ENCODE data around the gene PCMTD2.

The PCMTD2 gene

DNA sequence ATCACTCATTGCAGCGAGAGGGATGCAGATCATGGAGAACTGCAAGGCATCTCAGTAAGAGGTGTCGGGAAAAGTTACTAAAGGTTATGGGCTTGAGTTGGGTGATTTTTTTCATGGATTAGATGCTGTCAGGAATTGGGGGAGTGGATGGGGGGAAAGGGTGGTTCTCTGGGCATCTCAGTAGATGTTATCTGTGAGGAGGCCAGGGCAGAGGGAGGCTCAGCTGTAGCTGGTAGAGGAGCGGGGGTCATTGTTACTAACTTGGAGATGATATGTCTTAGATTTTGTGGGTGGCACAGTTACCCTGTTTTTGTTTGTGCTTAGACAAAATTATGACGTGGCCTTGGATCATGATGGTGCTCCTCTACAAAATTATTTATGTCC is 2.6 kb upstream of the PCMTD2 start:
- Histone ChIP-seq H3K36me3 (ENCODE audit: low read length) (no peaks in the 10 kb centered on the region), H2AFZ (ENCODE audit: low read depth, low read length, severe bottlenecking) (no peak overlapping the region), H3K4me2 (ENCODE audit: low read depth, low read length, poor library complexity, severe bottlenecking) (no peak overlapping the region), H3K9ac (ENCODE audit: low read length) (no peak overlapping the region), H3K27ac (ENCODE audit: low read depth, low read length) (no peak overlapping the region), H3K9me3 (ENCODE audit: insufficient read depth, low read length) (no peaks in the 10 kb centered on the region), H3K9me2 (replicated peaks; ENCODE audit: insufficient read depth, low read length) (no peaks in the 10 kb centered on the region), H3K79me2 (ENCODE audit: insufficient read depth, low read length) (peaks cover 8% of the 10 kb centered on the region), H3F3A (ENCODE audit: insufficient read depth) (0 out of 2 replicates have a peak, but pooled peaks cover 5% of the 10 kb centered on the region), H4K20me1 (ENCODE audit: low read depth, low read length) (no peaks in the 10 kb centered on the region), H3K27me3 (ENCODE audit: low read length) (0 out of 2 replicates have a peak, but pooled peaks cover 2% of the 10 kb centered on the region), H3K4me3 (ENCODE audit: insufficient read depth, low read length, poor library complexity, severe bottlenecking) (no peak overlapping the region)
- no peak for TF ChIP-seq EZH2phosphoT487 (conservative IDR thresholded peaks at IDR 0.05; ENCODE audit: low read length)
- TF ChIP-seq, protein P1, sequence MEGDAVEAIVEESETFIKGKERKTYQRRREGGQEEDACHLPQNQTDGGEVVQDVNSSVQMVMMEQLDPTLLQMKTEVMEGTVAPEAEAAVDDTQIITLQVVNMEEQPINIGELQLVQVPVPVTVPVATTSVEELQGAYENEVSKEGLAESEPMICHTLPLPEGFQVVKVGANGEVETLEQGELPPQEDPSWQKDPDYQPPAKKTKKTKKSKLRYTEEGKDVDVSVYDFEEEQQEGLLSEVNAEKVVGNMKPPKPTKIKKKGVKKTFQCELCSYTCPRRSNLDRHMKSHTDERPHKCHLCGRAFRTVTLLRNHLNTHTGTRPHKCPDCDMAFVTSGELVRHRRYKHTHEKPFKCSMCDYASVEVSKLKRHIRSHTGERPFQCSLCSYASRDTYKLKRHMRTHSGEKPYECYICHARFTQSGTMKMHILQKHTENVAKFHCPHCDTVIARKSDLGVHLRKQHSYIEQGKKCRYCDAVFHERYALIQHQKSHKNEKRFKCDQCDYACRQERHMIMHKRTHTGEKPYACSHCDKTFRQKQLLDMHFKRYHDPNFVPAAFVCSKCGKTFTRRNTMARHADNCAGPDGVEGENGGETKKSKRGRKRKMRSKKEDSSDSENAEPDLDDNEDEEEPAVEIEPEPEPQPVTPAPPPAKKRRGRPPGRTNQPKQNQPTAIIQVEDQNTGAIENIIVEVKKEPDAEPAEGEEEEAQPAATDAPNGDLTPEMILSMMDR (IDR thresholded peaks at IDR 0.05; ENCODE audit: insufficient read depth, low read length, poor library complexity, severe bottlenecking), result no peak

DNA sequence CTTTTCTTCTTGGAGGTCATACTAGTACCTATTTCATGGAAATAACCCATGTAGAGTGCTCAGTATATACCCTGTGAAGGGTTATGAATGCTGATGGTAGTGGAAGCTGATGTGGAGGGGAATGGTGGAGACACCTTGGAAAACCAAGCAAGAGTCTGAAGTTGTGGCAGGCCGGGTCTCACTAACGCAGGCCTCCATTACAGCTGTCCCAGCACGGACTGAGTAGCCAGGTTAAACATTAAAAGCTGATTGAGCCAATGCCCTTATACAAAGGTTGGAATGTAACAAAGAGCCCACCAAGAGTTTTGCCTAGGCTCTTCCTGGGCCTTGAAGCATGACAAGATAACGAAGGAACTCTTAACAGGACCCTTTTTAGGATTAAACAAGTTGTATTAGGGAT is 2.1 kb upstream of the PCMTD2 start:
- Histone ChIP-seq H3K9me3 (ENCODE audit: insufficient read depth, low read length) (no peaks in the 10 kb centered on the region), H3K4me2 (ENCODE audit: low read depth, low read length, poor library complexity, severe bottlenecking) (no peak overlapping the region), H3K9me2 (replicated peaks; ENCODE audit: insufficient read depth, low read length) (no peaks in the 10 kb centered on the region), H3K4me3 (ENCODE audit: insufficient read depth, low read length, poor library complexity, severe bottlenecking) (no peak overlapping the region), H3K27me3 (ENCODE audit: low read length) (0 out of 2 replicates have a peak, but pooled peaks cover 2% of the 10 kb centered on the region), H4K20me1 (ENCODE audit: low read depth, low read length) (no peaks in the 10 kb centered on the region), H3K9ac (ENCODE audit: low read length) (no peak overlapping the region), H3F3A (ENCODE audit: insufficient read depth) (0 out of 2 replicates have a peak, but pooled peaks cover 5% of the 10 kb centered on the region), H3K27ac (ENCODE audit: low read depth, low read length) (no peak overlapping the region), H3K36me3 (ENCODE audit: low read length) (no peaks in the 10 kb centered on the region), H3K79me2 (ENCODE audit: insufficient read depth, low read length) (peaks cover 8% of the 10 kb centered on the region), H2AFZ (ENCODE audit: low read depth, low read length, severe bottlenecking) (no peak overlapping the region)
- TF ChIP-seq, protein P1 (IDR thresholded peaks at IDR 0.05; ENCODE audit: insufficient read depth, low read length, poor library complexity, severe bottlenecking), result no peak
- no peak for TF ChIP-seq EZH2phosphoT487 (conservative IDR thresholded peaks at IDR 0.05; ENCODE audit: low read length)

DNA sequence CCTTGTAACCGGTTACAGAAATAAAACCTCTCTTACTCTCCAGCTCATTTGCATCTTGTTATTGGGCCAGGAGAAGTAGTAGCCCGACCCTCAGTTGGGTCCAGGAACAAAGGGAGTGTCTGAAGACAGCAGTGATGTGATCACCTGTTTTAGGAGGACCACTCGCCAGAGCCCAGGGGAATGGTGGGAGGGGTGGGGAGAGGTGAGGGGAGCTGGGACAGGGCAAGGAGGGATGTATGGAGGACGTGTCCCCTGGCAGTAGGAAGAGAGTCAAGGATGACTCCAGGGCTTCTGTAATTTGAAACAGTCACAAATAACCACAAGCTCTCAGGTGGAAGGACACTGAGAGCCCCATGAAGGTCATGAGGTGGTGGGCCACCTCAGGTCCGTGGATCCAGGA is 1.4 kb upstream of the PCMTD2 start:
- peaks cover 8% of the 10 kb centered on the region for H3K79me2 ChIP-seq (ENCODE audit: insufficient read depth, low read length)
- no peak overlapping the region for H3K27ac ChIP-seq (ENCODE audit: low read depth, low read length)
- H3K27me3 ChIP-seq (ENCODE audit: low read length), result 0 out of 2 replicates have a peak, but pooled peaks cover 2% of the 10 kb centered on the region
- H3K4me3 ChIP-seq (ENCODE audit: insufficient read depth, low read length, poor library complexity, severe bottlenecking), result no peak overlapping the region
- H4K20me1 ChIP-seq (ENCODE audit: low read depth, low read length), result no peaks in the 10 kb centered on the region
- H3K9me3 ChIP-seq (ENCODE audit: insufficient read depth, low read length), result no peaks in the 10 kb centered on the region
- H3F3A ChIP-seq (ENCODE audit: insufficient read depth), result 0 out of 2 replicates have a peak, but pooled peaks cover 5% of the 10 kb centered on the region
- H2AFZ ChIP-seq (ENCODE audit: low read depth, low read length, severe bottlenecking), result no peak overlapping the region
- no peaks in the 10 kb centered on the region for H3K36me3 ChIP-seq (ENCODE audit: low read length)
- H3K4me2 ChIP-seq (ENCODE audit: low read depth, low read length, poor library complexity, severe bottlenecking), result no peak overlapping the region
- no peaks in the 10 kb centered on the region for H3K9me2 ChIP-seq (replicated peaks; ENCODE audit: insufficient read depth, low read length)
- no peak overlapping the region for H3K9ac ChIP-seq (ENCODE audit: low read length)
- TF ChIP-seq EZH2phosphoT487 (conservative IDR thresholded peaks at IDR 0.05; ENCODE audit: low read length), result no peak
- TF ChIP-seq, protein P1 (IDR thresholded peaks at IDR 0.05; ENCODE audit: insufficient read depth, low read length, poor library complexity, severe bottlenecking), result no peak
